Measurements from ENCODE around the gene WDR1. TPM values are rescaled to one million over a fixed set of nuclear protein-coding genes. Genes with fewer than 3 reads are reported as not detected.
A peak's percentile ranks its signal among the peaks of the same experiment; 100 is the strongest.

The WDR1 gene
- polyA plus RNA-seq, 2 of the 4 experiments (the other 2 are of a cell fraction) = 251 to 326 TPM

DNA sequence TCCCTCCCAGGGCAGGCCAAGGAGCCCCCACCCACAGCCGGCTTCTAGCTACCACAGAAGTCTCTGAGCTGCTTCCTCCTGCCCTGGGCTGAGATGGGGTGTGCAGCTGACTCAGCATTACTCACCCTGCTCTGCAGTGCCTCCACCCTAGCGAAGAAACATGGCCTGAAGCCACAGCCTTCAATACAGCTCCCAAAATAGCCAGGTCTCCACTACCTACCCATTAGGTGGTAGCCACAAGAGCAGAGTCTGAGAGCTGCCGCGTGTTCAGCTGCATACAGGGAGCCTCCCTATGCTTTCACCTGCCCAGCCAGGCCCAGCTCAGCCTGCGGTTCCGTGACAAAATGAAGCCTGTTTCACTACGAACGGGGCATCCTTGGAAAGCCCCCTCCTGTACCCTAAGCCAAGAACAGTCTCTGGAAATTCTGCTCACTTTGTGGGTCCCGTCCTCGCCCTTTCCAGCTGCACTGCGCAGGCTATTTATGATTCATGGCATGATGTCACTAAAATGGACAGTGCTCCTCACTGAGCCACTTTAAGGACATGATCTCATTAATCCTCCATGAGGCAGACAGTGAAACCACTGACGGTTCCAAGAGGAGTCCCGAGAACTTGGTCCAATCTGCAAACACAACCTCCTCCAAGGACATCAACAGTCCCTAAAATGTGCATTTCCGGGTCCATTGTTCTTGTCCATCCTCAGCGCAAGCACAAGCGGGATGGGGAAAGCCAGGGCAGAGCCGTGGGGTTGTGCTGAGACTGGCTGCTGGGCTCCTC, 20.2 kb downstream of the WDR1 start:
- Histone ChIP-seq H3K27ac (peak overlapping the region; percentile 48 to 82; a peak in 4 of 6 replicates), H3K4me1 (peaks cover 26% of the 10 kb centered on the region), H3K9me3 (no peaks in the 10 kb centered on the region), H3K4me3 (no peak overlapping the region), H3K4me2 (peak overlapping the region; percentile 55; the same call in 2 of the 3 replicates)
- DNase-seq (ENCODE audit: low read depth in 1 of 2, low spot score in 1 of 2) = peak; percentile 45 to 47
- POLR2A ChIA-PET = interaction anchor here (1.0 to 1.5 kb wide), 2 partner anchors 10 to 21 kb away, joined by 4 to 7 read pairs; partner anchors contain the start of gene WDR1
- ATAC-seq = peak; percentile 72 to 74
- TF ChIP-seq MAFK (IDR thresholded peaks at IDR 0.05; ENCODE audit: partially characterized antibody) (peak; percentile 98), TP53 (CRISPR knock-in tag; IDR thresholded peaks at IDR 0.05) (no peak)
- no peak for FAIRE-seq
- CTCF ChIA-PET = interaction anchor here (0.6 to 1.6 kb wide), 5 partner anchors 9 to 34 kb away, joined by 3 to 5 read pairs (median 3); no protein-coding TSS in a partner anchor
- WGBS (ENCODE audit: missing lambda C conversion rate) = 75% methylated on average over 13 of the region's 17 CpGs

DNA sequence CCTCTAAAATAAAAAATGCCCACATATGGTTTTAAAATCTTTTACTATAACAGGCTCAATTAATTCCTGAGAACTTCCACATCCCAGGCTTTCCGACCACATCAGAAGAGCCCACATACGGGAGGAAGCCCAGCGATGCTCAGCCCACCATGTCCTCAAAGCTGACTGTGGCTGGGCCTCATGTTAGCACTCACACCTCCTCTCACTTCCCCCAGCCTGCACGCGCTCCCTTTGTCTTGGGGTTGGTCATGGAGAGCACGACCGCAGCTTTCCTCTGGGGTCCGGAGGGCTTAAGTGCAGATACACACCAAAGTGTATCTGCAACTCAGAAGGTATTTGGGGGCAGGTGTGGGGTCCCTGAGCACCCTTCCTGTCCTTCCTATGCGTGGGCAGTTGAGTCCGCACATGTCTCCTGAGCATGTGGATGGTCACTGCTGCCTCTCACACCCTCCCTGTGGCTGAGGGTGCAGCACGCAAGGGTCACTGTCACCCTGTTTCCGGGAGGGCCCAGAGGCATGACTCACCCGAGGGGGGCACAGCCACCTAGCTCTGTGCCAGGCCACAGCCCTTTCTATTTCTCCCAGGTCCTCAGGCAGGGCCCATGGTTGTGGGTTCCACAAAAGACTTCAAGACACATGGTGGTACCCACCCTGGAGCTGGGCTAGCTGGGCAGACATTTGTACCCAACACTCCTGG, 21.2 kb downstream of the WDR1 start:
- peaks cover 26% of the 10 kb centered on the region for H3K4me1 ChIP-seq
- ATAC-seq (no peak), FAIRE-seq (no peak), DNase-seq (ENCODE audit: low read depth in 1 of 2, low spot score in 1 of 2) (no peak)
- peak overlapping the region; percentile 48 to 82; a peak in 4 of 6 replicates for H3K27ac ChIP-seq
- CTCF ChIA-PET = interaction anchor here (1.0 to 1.6 kb wide), 3 partner anchors 8 to 30 kb away, joined by 3 to 5 read pairs (median 3); no protein-coding TSS in a partner anchor
- no peak for TF ChIP-seq NFE2L2 (conservative IDR thresholded peaks at IDR 0.05; ENCODE audit: low read length)
- TF ChIP-seq, protein P1, sequence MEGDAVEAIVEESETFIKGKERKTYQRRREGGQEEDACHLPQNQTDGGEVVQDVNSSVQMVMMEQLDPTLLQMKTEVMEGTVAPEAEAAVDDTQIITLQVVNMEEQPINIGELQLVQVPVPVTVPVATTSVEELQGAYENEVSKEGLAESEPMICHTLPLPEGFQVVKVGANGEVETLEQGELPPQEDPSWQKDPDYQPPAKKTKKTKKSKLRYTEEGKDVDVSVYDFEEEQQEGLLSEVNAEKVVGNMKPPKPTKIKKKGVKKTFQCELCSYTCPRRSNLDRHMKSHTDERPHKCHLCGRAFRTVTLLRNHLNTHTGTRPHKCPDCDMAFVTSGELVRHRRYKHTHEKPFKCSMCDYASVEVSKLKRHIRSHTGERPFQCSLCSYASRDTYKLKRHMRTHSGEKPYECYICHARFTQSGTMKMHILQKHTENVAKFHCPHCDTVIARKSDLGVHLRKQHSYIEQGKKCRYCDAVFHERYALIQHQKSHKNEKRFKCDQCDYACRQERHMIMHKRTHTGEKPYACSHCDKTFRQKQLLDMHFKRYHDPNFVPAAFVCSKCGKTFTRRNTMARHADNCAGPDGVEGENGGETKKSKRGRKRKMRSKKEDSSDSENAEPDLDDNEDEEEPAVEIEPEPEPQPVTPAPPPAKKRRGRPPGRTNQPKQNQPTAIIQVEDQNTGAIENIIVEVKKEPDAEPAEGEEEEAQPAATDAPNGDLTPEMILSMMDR (IDR thresholded peaks at IDR 0.05) = no peak
- no peak for TF ChIP-seq ESRRA (IDR thresholded peaks at IDR 0.05; ENCODE audit: borderline replicate concordance, low read length)
- TF ChIP-seq NR3C1 (IDR thresholded peaks at IDR 0.05) = no peak
- H3K4me2 ChIP-seq = peak overlapping the region; percentile 55; the same call in 1 of the 3 replicates
- no peaks in the 10 kb centered on the region for H3K9me3 ChIP-seq
- no peak overlapping the region for H3K4me3 ChIP-seq
- POLR2A ChIA-PET = interaction anchor here (1.0 to 1.5 kb wide), 2 partner anchors 11 to 22 kb away, joined by 4 to 7 read pairs; partner anchors contain the start of gene WDR1
- over 99% methylated on average over 8 of the region's 13 CpGs for WGBS (ENCODE audit: missing lambda C conversion rate)

DNA sequence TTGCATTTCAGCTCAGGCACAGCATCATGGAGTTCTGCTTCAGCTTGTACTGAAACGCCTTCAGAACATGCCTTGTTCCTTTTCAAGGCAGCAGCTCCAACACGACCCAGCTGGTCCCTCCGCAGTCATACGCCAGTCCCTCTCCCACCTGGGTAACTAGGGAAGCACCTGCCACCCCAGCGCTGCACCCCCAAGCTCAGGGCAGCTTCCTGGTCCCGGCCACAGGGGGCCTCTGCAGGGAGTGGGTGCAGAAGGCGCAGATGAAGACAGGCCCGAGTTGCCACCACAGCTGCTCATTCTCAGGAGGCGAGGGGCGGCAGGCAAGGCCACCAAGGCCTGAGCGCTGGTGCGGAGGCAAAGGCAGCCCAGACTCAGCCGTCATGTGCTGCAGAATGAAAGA, 21.8 kb downstream of the WDR1 start:
- 97% methylated on average over 7 of the region's 13 CpGs for WGBS (ENCODE audit: missing lambda C conversion rate)
- Histone ChIP-seq H3K9me3 (no peaks in the 10 kb centered on the region), H3K4me2 (no peak overlapping the region), H3K4me3 (no peak overlapping the region), H3K4me1 (peaks cover 26% of the 10 kb centered on the region), H3K27ac (no peak overlapping the region)
- FAIRE-seq (no peak), ATAC-seq (no peak), DNase-seq (ENCODE audit: low read depth in 1 of 2, low spot score in 1 of 2) (no peak)
- TF ChIP-seq, protein P2, sequence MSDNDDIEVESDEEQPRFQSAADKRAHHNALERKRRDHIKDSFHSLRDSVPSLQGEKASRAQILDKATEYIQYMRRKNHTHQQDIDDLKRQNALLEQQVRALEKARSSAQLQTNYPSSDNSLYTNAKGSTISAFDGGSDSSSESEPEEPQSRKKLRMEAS (IDR thresholded peaks at IDR 0.05) = no peak
- TF ChIP-seq RAD21 (conservative IDR thresholded peaks at IDR 0.05 in 1 of 2, IDR thresholded peaks at IDR 0.05 in 1 of 2) = no peak
- no peak for TF ChIP-seq FOSB (CRISPR knock-in tag; IDR thresholded peaks at IDR 0.05)
- TF ChIP-seq, protein P3, sequence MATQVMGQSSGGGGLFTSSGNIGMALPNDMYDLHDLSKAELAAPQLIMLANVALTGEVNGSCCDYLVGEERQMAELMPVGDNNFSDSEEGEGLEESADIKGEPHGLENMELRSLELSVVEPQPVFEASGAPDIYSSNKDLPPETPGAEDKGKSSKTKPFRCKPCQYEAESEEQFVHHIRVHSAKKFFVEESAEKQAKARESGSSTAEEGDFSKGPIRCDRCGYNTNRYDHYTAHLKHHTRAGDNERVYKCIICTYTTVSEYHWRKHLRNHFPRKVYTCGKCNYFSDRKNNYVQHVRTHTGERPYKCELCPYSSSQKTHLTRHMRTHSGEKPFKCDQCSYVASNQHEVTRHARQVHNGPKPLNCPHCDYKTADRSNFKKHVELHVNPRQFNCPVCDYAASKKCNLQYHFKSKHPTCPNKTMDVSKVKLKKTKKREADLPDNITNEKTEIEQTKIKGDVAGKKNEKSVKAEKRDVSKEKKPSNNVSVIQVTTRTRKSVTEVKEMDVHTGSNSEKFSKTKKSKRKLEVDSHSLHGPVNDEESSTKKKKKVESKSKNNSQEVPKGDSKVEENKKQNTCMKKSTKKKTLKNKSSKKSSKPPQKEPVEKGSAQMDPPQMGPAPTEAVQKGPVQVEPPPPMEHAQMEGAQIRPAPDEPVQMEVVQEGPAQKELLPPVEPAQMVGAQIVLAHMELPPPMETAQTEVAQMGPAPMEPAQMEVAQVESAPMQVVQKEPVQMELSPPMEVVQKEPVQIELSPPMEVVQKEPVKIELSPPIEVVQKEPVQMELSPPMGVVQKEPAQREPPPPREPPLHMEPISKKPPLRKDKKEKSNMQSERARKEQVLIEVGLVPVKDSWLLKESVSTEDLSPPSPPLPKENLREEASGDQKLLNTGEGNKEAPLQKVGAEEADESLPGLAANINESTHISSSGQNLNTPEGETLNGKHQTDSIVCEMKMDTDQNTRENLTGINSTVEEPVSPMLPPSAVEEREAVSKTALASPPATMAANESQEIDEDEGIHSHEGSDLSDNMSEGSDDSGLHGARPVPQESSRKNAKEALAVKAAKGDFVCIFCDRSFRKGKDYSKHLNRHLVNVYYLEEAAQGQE (IDR thresholded peaks at IDR 0.05) = no peak
- no peak for TF ChIP-seq RNF2 (IDR thresholded peaks at IDR 0.05; ENCODE audit: borderline replicate concordance, low read depth)
- TF ChIP-seq HOXB13 (CRISPR knock-in tag; IDR thresholded peaks at IDR 0.05; ENCODE audit: low read depth) = no peak
- no peak for TF ChIP-seq ZNF302 (CRISPR knock-in tag; IDR thresholded peaks at IDR 0.05)
- ChIA-PET CTCF (no interaction called here), POLR2A (no interaction called here)
